Islet of Langerhans (tissue), 1 donor: ENCODE data around the gene POTEM.
"Not testable (repeated sequence)": the region's sequence is repeated elsewhere in the genome, so short reads cannot be mapped to it uniquely, and the experiment has no call there.

Experiments used
- FAIRE-seq: peaks from one replicate; lab custom pipeline; 2011; peaks lifted over from hg19 to GRCh38; lab: Jason Lieb, UNC

The POTEM gene

GRCh38 chr14:18967134-18967533 is at the start of gene POTEM:
POTEM (plus strand) TSS chr14:18967434; CDS start chr14:18967486, 52 bp downstream.
- FAIRE-seq = not testable (repeated sequence)

GRCh38 chr14:18918345-18918744 is 48.9 kb upstream of the POTEM start:
- not testable (repeated sequence) for FAIRE-seq

GRCh38 chr14:18920052-18920451 is 47.2 kb upstream of the POTEM start:
- not testable (repeated sequence) for FAIRE-seq

DNA sequence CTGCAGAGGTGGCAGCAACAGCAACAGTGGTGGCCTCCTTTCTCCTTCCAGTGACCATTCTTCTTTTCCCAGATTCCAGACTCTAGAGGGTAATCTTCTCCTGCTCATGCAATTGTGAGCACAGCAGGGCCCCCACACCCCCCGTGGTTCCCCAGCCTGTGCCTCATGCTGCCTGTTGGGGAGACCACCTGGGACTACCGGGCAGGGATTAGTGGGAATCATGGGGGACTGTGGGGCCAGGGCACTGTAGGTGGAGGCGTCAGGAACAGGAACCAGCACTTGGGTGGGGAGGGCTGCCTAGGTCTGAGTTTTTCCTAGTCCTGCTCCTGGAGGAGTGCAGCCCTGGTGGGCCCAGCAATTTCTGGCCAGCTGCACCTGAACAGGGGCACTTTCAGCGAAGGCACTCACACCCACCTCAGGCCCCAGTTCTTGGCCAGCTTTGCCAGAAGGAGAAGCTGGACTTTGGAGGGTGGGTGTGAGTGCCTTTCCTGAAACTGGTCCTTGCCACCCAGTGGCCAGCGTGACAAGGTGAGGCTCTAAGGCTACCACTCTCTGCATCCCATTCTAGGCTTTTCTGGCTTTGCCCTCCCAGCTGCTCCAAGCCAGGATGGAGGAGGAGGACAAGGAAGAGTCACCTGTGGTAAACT is 46.1 kb upstream of the POTEM start:
- FAIRE-seq = not testable (repeated sequence)

- FAIRE-seq = not testable (repeated sequence)
Observed at GRCh38 chr14:18936848-18937247, 30.4 kb upstream of the POTEM start.

DNA sequence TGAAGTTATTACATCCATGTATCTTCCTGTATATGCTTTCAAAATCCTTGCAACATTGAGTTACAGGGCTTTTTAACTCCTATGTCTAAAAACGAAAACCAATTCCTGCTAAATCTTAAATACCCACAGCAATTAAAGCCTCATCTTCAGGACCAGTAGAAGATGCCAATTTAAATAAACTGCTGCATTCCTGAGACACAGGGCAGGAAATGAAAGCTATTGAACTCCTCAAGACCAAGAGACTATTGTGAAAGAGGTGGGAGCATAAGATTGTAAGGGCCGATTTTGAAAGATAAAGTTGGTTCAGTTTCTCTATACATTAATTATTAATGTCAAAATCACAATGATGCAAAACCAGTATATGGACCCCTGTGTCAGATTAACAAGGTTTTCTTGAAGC is 28.5 kb upstream of the POTEM start:
- not testable (repeated sequence) for FAIRE-seq

DNA sequence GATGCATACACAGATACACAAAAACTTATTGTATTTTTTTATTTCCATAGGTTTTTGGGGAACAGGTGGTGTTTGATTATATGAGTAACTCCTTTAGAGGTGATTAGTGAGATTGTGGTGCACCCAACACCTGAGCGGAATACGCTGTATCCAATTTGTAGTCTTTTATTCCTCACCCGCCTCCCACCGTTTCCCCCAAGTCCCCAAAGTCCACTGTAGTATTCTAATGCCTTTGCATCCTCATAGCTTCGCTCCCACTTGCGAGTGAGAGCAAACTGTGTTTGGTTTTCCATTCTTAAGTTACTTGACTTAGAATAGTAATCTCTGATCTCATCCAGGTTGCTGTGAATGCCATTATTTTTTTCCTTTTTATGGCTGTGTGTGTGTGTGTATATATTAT is 17.3 kb upstream of the POTEM start:
- FAIRE-seq = not testable (repeated sequence)

GRCh38 chr14:18953085-18953484 is 14.1 kb upstream of the POTEM start:
- FAIRE-seq = not testable (repeated sequence)

- FAIRE-seq = not testable (repeated sequence)
Observed at GRCh38 chr14:18955816-18956215, 11.4 kb upstream of the POTEM start.

DNA sequence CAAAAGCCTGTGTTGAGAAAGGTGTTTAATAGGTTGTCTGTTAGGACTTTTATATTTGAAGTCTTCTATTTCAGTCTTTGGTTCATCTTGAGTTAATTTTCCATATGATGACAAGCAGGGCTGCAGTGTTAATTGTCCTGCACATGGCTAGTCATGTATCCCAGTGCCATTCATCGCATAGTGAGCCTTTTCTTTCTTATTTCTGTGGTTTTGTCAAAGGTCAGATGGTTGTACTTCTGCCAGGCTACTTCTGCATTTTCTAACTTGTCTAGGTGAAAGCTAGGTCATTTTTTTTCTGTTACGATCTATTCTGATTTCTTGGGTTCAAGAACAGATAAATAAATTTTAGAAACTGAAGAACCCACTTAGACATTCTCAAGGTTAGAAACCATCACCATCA is 5.7 kb upstream of the POTEM start:
- not testable (repeated sequence) for FAIRE-seq

- not testable (repeated sequence) for FAIRE-seq
Observed at GRCh38 chr14:18962143-18962542, 5.1 kb upstream of the POTEM start.

- not testable (repeated sequence) for FAIRE-seq
Observed at GRCh38 chr14:18963276-18963675, 4.0 kb upstream of the POTEM start.

DNA sequence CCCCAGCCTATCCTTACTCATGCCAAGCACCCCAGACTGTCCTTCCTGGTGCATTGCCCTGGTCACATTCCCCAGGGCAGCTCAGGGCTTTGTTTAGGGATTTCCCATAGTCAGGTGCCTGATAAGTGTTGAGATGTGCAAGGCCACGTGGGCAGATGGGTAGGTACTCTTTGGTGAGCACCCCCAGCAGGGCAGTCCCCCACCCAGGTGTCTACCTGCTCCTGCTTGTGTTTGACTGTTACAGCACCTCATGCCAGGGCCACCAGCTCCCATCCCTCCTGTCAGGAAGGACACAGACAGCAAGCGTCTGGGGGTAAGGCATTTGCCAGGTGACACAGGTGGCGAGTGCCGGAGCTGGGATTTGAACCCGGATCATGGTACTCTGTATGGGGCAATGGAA is 2.4 kb upstream of the POTEM start:
- FAIRE-seq = not testable (repeated sequence)

- FAIRE-seq = not testable (repeated sequence)
Observed at GRCh38 chr14:19002566-19002965, 35.3 kb downstream of the POTEM start.

- FAIRE-seq = not testable (repeated sequence)
Observed at GRCh38 chr14:19006490-19006889, 39.3 kb downstream of the POTEM start.

DNA sequence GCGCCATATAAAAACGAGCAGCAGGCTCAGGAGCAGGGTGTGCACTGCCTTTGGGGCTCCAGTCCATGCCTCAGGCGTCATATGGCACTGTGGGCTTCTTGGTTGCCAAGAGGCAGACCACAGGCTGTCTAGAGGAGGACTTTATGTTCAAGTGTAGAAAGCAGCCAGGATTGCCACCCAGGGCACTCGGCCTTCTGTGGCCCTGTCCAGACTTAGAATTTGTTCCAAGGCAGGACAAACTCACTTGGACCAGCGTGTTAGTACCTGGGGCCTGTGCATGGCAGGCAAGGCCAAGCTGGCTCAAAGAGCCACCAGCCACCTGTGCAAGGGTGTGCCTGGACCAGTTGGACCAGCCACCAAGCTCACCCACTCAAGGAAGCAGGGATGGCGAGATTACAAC is 40.4 kb downstream of the POTEM start:
- FAIRE-seq = not testable (repeated sequence)

DNA sequence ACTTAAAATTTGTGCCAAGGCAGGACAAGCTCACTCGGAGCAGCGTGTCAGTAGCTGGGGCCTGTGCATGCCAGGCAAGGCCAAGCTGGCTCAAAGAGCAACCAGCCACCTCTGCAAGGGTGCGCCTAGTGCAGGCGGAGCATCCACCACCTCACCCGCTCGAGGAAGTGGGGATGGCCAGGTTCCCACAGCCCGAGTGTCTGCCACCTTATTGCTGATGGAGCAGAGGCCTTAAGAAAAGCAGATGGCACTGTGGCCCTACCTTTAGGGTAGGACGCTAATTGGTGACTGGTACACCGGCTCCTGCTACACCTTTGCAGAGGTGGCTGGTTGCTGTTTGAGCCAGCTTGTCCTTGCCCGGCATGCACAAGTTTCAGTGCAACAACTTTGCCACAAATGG is 43.8 kb downstream of the POTEM start:
- not testable (repeated sequence) for FAIRE-seq

DNA sequence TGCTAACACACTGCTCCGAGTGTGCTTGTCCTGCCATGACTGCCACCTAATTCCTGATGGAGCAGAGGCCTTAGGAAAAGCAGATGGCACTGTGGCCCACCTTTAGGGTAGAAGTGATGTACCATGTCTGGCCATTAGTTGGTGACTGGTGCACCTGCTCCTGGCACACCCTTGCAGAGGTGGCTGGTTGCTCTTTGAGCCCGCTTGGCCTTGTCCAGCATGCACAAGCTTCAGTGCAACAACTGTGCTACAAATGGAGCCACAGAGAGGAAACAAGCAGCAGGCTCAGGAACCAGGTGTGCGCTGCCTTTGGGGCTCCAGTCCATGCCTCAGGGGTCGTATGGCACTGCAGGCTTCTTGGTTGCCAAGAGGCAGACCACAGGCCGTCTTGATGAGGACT is 44.5 kb downstream of the POTEM start:
- not testable (repeated sequence) for FAIRE-seq

DNA sequence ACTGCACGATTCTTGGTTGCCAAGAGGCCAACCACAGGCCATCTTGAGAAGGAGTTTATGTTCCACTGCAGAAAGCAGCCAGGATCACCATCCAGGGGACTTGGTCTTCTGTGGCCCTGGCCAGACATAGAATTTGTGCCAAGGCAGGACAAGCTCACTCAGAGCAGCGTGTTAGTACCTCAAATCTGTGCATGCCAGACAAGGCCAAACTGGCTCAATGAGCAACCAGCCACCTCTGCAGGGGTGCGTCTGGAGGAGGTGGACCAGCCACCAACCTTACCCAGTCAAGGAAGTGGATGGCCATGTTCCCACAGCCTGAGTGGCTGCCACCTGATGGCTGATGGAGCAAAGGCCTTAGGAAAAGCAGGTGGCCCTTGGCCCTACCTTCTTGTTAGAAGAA is 48.0 kb downstream of the POTEM start:
- not testable (repeated sequence) for FAIRE-seq

- not testable (repeated sequence) for FAIRE-seq
Observed at GRCh38 chr14:19025080-19025589, 57.9 kb downstream of the POTEM start.

GRCh38 chr14:19026649-19027351 is 59.6 kb downstream of the POTEM start:
- not testable (repeated sequence) for FAIRE-seq

DNA sequence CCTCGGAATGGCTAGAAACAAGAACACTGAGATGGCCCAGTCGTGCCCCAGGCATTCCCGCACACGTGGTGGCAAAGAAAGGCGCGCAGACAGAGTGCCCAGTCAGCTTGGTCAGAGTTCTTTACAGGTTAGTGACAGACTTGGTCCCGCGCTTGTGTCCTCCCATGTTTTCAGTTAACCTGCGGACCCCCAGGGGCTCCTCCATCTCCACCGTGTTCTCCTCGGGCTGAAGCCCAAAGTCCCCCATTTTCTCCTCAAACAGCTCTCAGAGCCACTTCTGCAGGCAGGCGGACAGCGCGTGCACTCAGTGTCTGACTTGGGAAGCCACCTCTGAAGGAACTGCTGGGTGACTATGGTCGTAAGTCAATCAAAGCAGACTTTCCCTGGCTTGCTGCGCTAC is 60.7 kb downstream of the POTEM start:
- not testable (repeated sequence) for FAIRE-seq

- FAIRE-seq = not testable (repeated sequence)
Observed at GRCh38 chr14:19036811-19037382, 69.7 kb downstream of the POTEM start.
